ENCODE data around the gene PRPF8.

- TF ChIP-seq CTCF (IDR thresholded peaks at IDR 0.05 in 4 of 5, conservative IDR thresholded peaks at IDR 0.05 in 1 of 5) (no peak), POLR2A (IDR thresholded peaks at IDR 0.05) (no peak)
These were observed 61.5 kb downstream of the PRPF8 start for GRCh38 chr17:1623057-1623630.

All from gastrocnemius medialis (tissue), 4 donors.